Stimulated activated CD8-positive, alpha-beta memory T cell treated with anti-CD3 and anti-CD28 coated beads, Interleukin-2, amount 100 ng/mL, for 1 hour (primary cell): ENCODE data around the gene TRIP13.

ENCODE experiments used
- DNase-seq, 2 donors: peaks; one replicate each; pipeline ENCODE4 v3.0.0-alpha.2; 2020; ENCODE audit warnings: low read depth in 2 of 2

The TRIP13 gene

DNA sequence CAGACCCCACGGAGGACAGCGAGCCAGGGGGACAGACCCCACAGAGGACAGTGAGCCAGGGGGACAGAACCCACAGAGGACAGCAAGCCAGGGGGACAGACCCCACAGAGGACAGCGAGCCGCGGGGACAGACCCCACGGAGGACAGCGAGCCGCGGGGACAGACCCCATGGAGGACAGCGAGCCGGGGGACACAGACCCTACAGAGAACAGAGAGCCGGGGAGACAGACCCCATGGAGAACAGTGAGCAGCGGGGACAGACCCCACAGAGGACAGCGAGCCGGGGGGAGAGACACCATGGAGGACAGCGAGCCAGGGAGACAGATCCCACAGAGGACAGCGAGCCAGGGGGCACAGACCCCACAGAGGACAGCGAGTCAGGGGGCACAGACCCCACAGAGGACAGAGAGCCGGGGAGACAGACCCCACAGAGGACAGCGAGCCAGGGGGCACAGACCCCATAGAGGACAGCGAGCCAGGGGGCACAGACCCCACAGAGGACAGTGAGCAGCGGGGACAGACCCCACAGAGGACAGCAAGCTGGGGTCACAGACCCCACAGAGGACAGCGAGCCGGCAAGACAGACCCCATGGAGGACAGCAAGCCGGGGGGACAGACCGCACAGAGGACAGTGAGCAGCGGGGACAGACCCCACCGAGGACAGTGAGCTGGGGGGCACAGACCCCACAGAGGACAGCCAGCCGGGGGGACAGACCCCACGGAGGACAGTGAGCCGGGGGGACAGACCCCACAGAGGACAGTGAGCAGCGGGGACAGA lies 37.5 kb upstream of the TRIP13 start:
- DNase-seq: no peak

GRCh38 chr5:855771-856530 lies 36.7 kb upstream of the TRIP13 start:
- DNase-seq: no peak

GRCh38 chr5:856531-857425 lies 35.9 kb upstream of the TRIP13 start:
- DNase-seq: no peak

- no peak for DNase-seq
Measured at GRCh38 chr5:858726-859125, 34.0 kb upstream of the TRIP13 start.

GRCh38 chr5:859391-859790 lies 33.3 kb upstream of the TRIP13 start:
- DNase-seq: no peak

DNA sequence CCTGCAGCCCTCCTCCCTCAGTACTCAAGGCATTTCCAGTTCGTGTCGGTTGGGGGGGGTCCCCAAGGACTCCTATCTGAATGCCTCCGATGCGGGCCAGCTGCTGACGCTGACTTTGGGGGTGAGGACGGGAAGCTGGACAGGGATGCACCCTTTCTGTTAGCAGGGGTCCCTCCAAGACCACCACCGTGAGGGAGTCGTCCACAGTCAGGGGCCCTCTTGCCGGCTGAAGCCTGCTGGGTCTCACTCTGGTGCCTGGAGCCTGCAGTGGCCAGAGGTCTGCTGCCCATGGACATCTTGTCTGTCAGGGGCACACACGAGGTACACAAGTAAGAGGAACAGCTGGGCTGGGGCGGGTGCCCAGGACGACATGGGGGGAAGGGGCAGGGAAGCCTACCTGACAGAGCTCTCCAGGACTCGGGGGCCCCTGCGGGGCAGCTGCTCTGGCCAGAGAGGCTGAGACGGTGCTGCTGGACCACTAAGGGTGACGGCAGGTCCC lies 32.8 kb upstream of the TRIP13 start:
- no peak for DNase-seq

- DNase-seq: no peak
Measured at GRCh38 chr5:860506-861150, 32.1 kb upstream of the TRIP13 start.

- DNase-seq: no peak
Measured at GRCh38 chr5:861442-862366, 31.0 kb upstream of the TRIP13 start.

DNA sequence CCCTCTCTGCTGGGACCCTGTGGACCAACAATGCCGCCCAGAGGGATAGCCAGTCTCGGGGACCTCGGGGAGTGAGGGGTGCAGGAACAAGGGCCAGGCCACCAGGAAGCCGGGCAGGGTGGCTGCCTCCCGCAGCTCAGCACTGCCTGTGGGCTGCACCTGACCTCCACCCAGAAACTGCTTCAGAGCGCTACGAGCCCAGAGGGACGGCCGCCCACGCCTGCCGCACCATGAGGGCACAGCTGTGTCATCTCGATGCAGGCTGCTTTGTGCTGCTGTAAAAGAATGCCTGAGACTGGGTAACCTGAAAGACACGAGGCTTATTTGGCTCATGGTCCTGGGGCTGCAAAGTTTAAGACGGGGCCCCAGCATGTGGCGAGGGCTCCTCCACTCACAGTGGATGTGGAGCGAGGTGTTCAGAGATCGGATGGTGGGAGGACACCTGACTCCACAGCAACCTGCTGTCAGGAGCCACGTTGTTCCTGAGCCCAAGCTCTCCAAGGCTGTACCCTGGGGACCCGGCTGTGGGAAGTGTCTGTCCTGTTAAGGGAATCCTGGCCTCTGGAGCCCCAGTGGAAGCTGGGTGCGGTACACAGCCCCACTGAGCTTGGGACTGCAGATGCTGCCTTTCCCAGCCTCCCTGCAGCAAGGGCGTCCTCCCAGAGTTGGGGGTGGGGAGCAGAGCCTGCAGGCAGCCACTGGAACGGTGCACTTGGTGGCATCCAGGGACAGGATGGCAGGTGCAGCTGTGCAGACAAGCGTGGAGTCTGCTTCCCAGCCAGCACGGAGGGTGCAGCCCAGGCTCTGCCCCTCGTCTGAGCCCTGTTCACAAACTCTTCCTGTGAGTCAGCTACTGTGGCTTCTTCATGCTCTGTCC lies 30.1 kb upstream of the TRIP13 start:
- DNase-seq: no peak

- DNase-seq: no peak
Measured at GRCh38 chr5:863244-863805, 29.4 kb upstream of the TRIP13 start.

GRCh38 chr5:864492-865167 lies 28.1 kb upstream of the TRIP13 start:
- no peak for DNase-seq

DNA sequence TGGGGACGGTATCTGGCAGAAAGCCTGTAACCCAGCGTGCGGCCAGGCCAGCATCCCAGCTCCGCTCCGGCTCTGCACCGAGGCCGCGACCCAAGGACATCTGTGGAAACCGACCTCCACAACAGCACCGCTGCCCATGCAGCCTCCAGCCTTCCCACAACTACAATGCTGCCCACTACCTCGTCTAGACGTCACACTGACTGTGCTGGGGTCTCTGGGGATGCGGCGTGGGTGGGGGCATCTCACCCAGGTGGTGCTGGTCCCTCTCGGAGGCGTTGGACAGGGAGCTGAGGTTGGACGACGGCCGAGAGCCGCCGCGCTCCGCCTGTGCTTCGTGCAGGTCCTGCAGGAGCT lies 27.5 kb upstream of the TRIP13 start:
- DNase-seq: no peak

DNA sequence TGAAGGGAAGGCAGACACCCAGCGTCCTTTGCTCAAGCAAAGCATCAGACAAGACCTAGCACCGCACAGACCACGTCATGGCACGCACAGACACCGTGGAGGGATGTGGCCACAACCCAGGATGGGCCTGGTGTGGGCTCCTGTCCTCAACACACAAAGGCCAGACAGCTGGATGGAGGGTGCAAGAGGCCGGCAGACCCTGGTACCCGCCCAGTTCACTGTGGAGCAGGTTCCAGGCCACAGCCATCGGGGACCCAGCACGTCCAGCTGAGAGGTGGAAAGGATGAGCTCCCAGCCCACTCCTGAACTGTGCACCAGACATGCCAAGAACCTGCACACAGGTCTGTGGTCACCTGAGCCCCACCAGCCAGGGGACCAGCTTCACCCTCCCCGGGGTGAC lies 26.9 kb upstream of the TRIP13 start:
- no peak for DNase-seq

DNA sequence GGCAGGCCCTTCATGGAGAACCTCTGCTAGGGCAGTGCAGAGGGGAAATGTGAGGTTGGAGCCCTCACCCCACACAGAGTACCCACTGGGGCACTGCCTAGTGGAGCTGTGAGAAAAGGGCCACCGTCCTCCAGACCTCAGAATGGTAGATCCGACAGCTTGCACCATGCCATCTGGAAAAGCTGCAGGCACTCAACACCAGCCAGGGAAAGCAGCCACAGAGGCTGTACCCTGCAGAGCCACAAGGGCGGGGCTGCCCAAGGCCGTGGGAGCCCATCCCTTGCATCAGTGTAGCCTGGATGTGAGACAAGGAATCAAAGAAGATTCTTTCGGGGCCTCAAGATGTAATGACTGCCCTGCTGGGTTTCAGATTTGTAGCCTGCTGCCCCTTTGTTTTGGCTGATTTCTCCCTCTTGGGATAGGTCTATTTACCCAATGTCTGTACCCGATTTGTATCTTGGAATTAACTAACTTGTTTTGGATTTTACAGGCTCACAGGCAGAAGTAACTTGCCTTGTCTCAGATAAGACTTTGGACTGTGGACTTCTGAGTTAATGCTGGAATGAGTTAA lies 25.3 kb upstream of the TRIP13 start:
- no peak for DNase-seq

DNA sequence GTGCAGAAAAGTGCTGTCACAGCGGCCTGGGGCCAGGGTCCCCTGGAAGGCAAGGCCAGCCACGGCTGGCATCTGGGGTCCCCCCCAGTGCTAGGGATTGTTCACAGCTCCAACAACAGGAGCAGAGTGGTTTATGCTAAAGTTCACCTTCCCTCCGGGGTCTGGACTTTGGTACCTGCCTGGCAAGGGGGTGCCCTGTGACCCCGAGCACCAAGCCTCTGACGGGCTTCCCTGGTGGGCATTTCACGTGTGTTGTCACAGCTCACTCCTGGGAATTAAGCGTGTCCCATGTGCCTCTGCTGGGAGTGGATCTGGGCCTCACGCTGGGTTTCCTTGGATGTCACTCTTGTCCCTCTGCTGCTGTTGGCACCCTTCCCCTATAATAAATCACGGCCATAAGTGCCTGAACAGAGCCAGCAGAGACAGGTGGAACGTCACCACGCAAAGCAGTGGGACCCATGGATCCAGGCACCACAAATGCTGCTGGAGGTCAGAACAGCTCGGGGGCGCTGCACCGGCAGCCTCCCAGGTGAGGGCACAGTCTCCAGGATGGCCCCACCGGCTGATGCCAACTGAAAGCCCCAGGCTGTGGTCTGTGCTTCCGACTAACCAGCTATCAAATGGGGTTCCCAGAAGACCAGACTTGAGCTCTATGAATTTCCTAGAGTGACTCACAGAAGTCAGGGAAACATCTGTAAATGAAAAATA lies 24.1 kb upstream of the TRIP13 start:
- DNase-seq: no peak

- DNase-seq: no peak
Measured at GRCh38 chr5:870956-871355, 21.7 kb upstream of the TRIP13 start.

GRCh38 chr5:871596-872298 lies 20.9 kb upstream of the TRIP13 start:
- DNase-seq: no peak
